A549 treated with Mapracorat at 1 μM for 4 hours (cell line): ENCODE results near the gene ACTL10. TPM values are rescaled to one million over a fixed set of nuclear protein-coding genes. Genes with fewer than 3 reads are reported as not detected.

Experiments used
- total RNA-seq: library from RNA; stranded (reverse); fragments of 200-300 nt; extraction: Qiagen RNA extraction; gene quantifications from 5 replicates; pipeline ENCODE4 v1.2.3, GENCODE V29; 2022

Gene ACTL10
- total RNA-seq = 0.06 TPM in 1 of 5 replicates, not detected in the others

DNA sequence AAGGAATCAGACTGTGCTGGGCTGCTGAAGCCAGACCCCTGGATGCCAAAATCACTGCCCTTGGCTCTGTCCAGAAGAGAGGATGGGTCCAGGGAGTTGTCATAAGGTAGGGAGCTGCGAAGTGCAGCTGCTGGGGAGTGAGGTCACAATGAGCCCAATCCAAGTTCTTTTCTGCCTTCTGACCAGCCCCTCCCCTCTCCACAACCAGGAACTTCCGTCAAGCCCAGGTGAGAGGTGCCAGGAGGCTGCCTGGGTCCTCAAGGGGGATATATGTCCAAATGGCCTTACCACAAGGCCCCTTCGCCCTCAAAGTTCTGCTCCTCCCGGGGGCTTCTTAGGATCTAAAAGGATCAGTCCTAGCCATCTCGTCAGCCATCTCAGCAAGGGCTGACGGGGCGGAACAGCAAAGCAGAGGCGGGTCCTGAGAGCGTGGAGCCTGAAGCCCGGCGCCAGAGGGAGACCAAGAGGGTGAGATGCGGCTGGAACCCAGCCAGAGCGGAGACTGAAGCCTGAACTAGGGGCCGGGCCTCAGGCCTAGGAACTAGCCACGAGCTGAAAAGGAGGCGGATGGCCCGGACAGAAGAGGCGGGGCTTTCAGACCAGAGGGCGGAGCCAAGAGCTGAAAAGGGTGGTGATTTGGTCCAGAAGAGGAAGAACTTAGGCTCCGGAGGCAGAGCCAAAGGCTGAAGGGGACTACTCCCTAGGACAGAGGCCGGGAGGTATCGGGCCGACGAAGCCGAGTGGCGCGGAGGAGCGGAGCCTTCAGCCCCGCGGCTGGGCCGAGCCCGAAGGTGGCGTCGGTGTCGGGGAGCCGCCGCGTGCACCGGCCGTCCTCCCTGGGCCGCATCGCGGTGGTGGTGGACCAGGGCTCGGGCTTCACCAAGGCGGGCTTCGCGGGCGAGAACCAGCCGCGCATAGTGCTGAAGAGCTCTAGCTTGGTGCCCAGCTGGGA is at the start of gene ACTL10:
Gene ACTL10 (plus strand): TSS at position 651 of the 952 bp plus-strand sequence. CDS start 555 bp downstream, outside the sequence.

DNA sequence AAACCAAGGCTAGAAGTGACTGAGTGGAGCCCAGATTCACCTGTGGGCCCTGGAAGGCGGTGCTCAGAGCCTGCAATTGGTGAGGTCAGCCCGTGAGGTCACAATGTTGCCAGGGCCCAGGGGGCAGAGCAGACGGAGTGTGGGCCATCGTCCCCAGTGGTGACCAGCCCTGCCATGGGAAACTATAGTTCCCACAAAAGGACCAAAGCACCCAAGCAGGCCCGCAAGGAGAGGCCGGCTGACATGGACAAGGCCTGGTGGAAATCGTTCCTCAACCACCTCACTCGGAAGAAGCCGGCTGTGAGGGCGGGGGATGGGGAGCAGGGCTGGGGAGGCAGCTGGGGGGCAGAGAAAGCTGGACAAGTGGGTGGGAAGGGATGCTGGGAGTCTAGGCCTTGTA is 4.6 kb upstream of the ACTL10 start, which contains the start of gene C20orf144:
Gene C20orf144 (plus strand): TSS at position 156 of the 400 bp plus-strand sequence. CDS start 19 bp downstream, at position 175.

DNA sequence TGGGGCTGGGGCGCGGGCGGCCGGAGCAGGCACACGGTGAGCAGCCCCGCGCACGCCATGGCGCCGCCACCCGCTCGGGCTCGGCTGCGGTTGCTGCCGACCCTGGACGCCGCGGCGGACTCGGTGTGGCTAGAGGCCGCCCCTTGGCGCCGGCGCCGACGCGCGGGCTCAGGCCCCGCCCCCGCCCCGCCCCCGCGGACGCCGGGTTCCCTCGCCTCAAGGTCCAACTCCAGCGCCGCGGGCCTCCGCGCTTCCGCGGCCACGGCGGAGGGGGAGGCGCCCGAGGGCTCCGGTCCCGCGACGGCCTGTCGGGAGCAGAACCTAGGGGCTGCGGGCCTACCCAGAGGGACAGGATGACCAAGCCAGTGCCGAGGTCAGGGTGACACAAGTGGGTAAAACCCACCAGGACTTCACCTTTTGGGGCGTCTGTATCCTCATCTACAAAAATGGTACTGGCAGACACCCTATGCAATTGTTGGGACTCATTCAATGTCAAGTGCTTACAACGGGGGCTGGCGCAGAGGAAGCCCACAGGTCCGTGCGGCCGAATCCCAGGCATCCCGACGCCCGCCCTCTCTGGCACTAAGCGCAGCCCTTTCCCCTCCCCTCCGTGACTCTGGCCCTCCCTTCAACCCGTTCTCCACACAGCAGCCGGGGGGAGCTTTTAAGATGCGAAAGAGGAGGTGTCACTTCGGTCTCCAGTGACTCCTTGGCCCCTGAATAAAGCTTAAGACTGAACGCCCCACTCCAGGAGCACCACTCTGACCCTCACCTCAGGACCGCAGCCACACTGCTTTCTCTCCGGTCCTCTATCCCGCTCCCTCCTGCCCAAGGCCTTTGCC is 7.8 kb downstream of the ACTL10 start, which contains the start of gene NECAB3:
Gene NECAB3 (minus strand): TSS at position 135 of the 842 bp plus-strand sequence. CDS start 76 bp downstream, at position 59.

DNA sequence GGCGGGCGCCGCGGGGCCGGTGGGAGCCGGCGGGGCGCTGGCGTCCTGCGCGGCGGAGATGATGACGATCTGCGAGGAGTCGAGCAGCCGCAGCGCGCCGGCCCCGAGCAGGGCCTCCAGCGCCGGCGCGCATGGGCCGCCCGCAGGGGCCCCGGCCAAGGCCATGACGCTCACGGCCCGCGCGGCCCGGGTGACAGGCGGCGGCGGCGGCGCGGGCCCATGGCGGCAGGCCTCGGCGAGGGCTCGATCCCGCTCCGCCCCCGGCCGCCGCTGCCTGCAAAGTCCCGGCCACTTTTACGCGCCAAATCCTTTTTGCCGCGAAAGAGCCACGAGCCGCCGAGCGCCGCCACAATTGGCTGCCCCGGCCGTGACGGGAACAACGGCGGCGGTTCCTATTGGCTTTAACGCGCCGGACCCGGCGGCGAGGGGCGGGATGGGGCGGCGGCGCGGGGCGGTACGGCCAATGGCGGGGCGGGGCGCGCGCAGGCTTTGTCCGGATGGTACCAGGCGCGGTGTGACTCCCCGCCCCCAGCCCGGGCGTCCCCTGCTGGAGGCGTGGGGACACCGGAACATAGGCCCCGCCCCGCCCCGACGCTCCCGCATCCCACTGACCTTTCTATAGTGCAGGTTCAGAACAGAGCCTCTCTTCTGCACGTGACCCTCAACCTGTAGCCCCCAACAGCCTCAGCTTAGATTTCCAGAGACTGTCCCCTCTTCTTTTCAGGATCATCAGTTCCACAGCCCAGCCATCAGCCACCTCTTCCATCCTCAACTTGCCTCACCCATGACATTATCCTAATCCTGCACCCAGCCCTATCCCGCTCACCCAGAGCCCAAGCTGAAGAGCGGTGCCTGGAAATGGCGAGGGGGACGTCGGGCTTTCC is 19.6 kb downstream of the ACTL10 start, which contains the start of gene E2F1:
Gene E2F1 (minus strand): TSS at position 286 of the 884 bp plus-strand sequence. CDS start 121 bp downstream, at position 165.

Other genes with a start within 250 kb of the ACTL10 start
- 9.1 to 12.4 TPM (median 10.9 TPM) in 5 replicates for gene SNTA1, start 223.2 kb upstream of the ACTL10 start, total RNA-seq
- 4.4 to 6.9 TPM (median 5.9 TPM) in 5 replicates for gene CBFA2T2, start 176.8 kb upstream of the ACTL10 start, total RNA-seq
- 0.07 to 0.13 TPM (median 0.08 TPM) in 4 of 5 replicates, not detected in the other for gene C20orf144, start 4.6 kb upstream of the ACTL10 start, total RNA-seq
- 8.1 to 14.0 TPM (median 12.2 TPM) in 5 replicates for gene NECAB3, start 7.5 kb downstream of the ACTL10 start, total RNA-seq
- gene E2F1, start 19.4 kb downstream of the ACTL10 start, total RNA-seq = 21.9 to 30.7 TPM (median 30.2 TPM) in 5 replicates
- gene PXMP4, start 53.4 kb downstream of the ACTL10 start, total RNA-seq = 4.5 to 6.7 TPM (median 6.1 TPM) in 5 replicates
- 2.6 to 4.4 TPM (median 3.2 TPM) in 5 replicates for gene ZNF341, start 65.1 kb downstream of the ACTL10 start, total RNA-seq
- gene CHMP4B, start 144.4 kb downstream of the ACTL10 start, total RNA-seq = 151 to 167 TPM (median 165 TPM) in 5 replicates